HepG2 (cell line): ENCODE measurements around the gene SEMA7A. TPM values are rescaled to one million over a fixed set of nuclear protein-coding genes. Genes with fewer than 3 reads are reported as not detected.

Experiments used
- microRNA-seq: library from miRNA; unstranded; fragments of <30 nt; microRNA quantifications from one replicate; pipeline ENCODE4, GENCODE V29; 2020
- polyA plus RNA-seq, 8 experiments: library from polyadenylated mRNA; depleted of rRNA in 3 of 8; stranded (reverse) in 7 of 8; unstranded in 1 of 8; fragments of >200 nt; fragmentation: Illumina TruSeq in 4 of 8; extraction: Trizol in 4 of 8; gene quantifications; 2 replicates each; pipeline versions ENCODE4 v1.2.1 to v1.2.3, GENCODE V29; 2011 to 2016; ENCODE audit warnings: low read depth in 4 of 8, missing spikeins in 1 of 8, mixed read lengths in 1 of 8; ENCODE audit not compliant: insufficient read depth in 1 of 8
- small RNA-seq, 3 experiments: library from RNA; depleted of rRNA; stranded (forward); fragments of <200 nt; gene quantifications; one replicate each; pipeline ENCODE3, GENCODE V24; 2012; ENCODE audit warnings: low read depth in 2 of 3, low replicate concordance in 1 of 3; ENCODE audit not compliant: insufficient read length in 3 of 3, insufficient read depth in 2 of 3
- total RNA-seq, 5 experiments: library from RNA; depleted of rRNA; stranded (reverse); fragments of >200 nt; fragmentation: Illumina TruSeq; extraction: Trizol; gene quantifications; 2 replicates each; pipeline ENCODE4 v1.2.3, GENCODE V29; 2016; ENCODE audit warnings: low read depth in 1 of 5

SEMA7A gene
- total and polyA plus RNA-seq, 2 of the 13 experiments (the other 11 are each of a cell fraction or from before 2014, with no cell fraction given): 9.0 to 15.8 TPM

Small RNA genes within 50 kb of the gene (microRNA-seq; reads per million reads assigned to microRNA genes)
- gene MIR6881: 1.0 reads per million

Small RNA genes within 50 kb of the gene (small RNA-seq; reads per million reads assigned to genes)
- gene MIR6881: 0 to 0.97 (median 0) reads per million in 3 experiments

Other genes starting within 250 kb of the SEMA7A start
- 0.81 and 2.1 TPM in 2 replicates for gene STRA6, start 231.2 kb downstream of the SEMA7A start, total RNA-seq (2016; rRNA removed; fragmentation: Illumina TruSeq; extraction: Trizol)
- 1.6 TPM in 2 replicates for gene STRA6, start 231.2 kb downstream of the SEMA7A start, polyA plus RNA-seq (2011; rRNA removed)
- gene CCDC33, start 197.6 kb downstream of the SEMA7A start, total RNA-seq (2016; rRNA removed; fragmentation: Illumina TruSeq; extraction: Trizol): not detected in 2 replicates
- 0.08 and 0.30 TPM in 2 replicates for gene CCDC33, start 197.6 kb downstream of the SEMA7A start, polyA plus RNA-seq (2011; rRNA removed)
- 0.66 and 0.86 TPM in 2 replicates for gene CYP11A1, start 66.3 kb downstream of the SEMA7A start, total RNA-seq (2016; rRNA removed; fragmentation: Illumina TruSeq; extraction: Trizol)
- 0.92 and 1.4 TPM in 2 replicates for gene CYP11A1, start 66.3 kb downstream of the SEMA7A start, polyA plus RNA-seq (2011; rRNA removed)
- gene UBL7, start 27.2 kb upstream of the SEMA7A start, total RNA-seq (2016; rRNA removed; fragmentation: Illumina TruSeq; extraction: Trizol): 55.0 and 63.2 TPM in 2 replicates
- 63.5 and 65.3 TPM in 2 replicates for gene UBL7, start 27.2 kb upstream of the SEMA7A start, polyA plus RNA-seq (2011; rRNA removed)
- gene ARID3B, start 107.3 kb upstream of the SEMA7A start, total RNA-seq (2016; rRNA removed; fragmentation: Illumina TruSeq; extraction: Trizol): 5.3 and 7.0 TPM in 2 replicates
- 12.8 and 14.9 TPM in 2 replicates for gene ARID3B, start 107.3 kb upstream of the SEMA7A start, polyA plus RNA-seq (2011; rRNA removed)
- 31.4 and 41.5 TPM in 2 replicates for gene CLK3, start 181.9 kb upstream of the SEMA7A start, total RNA-seq (2016; rRNA removed; fragmentation: Illumina TruSeq; extraction: Trizol)
- gene CLK3, start 181.9 kb upstream of the SEMA7A start, polyA plus RNA-seq (2011; rRNA removed): 82.0 and 89.1 TPM in 2 replicates